Transverse colon (tissue), 4 donors: ENCODE data around the gene LRP10. TPM values are rescaled to one million over a fixed set of nuclear protein-coding genes. Genes with fewer than 3 reads are reported as not detected.
"Not testable (repeated sequence)": the region's sequence is repeated elsewhere in the genome, so short reads cannot be mapped to it uniquely, and the experiment has no call there.

Experiments
- DNase-seq: peaks from one replicate; pipeline ENCODE4 v3.0.0-alpha.2; 2019
- H3K27ac ChIP-seq, 4 donors: fragments of 200-600 bp; sonication (generic); 2 replicates each; pipeline ENCODE4 v1.5.1; 2016 to 2018; ENCODE audit warnings: inconsistent platforms in 4 of 4
- H3K27me3 ChIP-seq: fragments of 200-600 bp; sonication (generic); 2 replicates; pipeline ENCODE4 v1.5.1; 2017; ENCODE audit warnings: inconsistent platforms
- H3K36me3 ChIP-seq, 4 donors: fragments of 200-600 bp; sonication (generic); 2 replicates each; pipeline ENCODE4 v1.5.1; 2017 to 2019; ENCODE audit warnings: inconsistent platforms in 4 of 4
- H3K4me1 ChIP-seq, 4 donors: fragments of 200-600 bp; sonication (generic); 2 replicates each; pipeline ENCODE4 v1.5.1; 2017 to 2020; ENCODE audit warnings: inconsistent platforms in 4 of 4
- H3K4me3 ChIP-seq, 4 donors: fragments of 200-600 bp; sonication (generic); 1 replicate in 1 of 4; 2 replicates in 3 of 4; pipeline versions ENCODE4 v1.5.1 to v1.6.1; 2017 to 2019; ENCODE audit warnings: inconsistent platforms in 4 of 4
- H3K9me3 ChIP-seq, 2 donors: fragments of 200-600 bp; sonication (generic); 2 replicates each; pipeline ENCODE4 v1.5.1; 2017 to 2019; ENCODE audit warnings: inconsistent platforms in 2 of 2
- EP300 ChIP-seq: sonication (generic); formaldehyde crosslinking; IDR thresholded peaks from one replicate; pipeline ENCODE4 v1.6.1; 2017; ENCODE audit warnings: antibody characterized with exemption, low read depth
- POLR2A ChIP-seq: fragments of 450-650 bp; IDR thresholded peaks from one replicate; pipeline ENCODE4 v1.6.1; 2016; ENCODE audit warnings: antibody characterized with exemption, mild to moderate bottlenecking, moderate library complexity
- POLR2AphosphoS5 ChIP-seq, 3 donors: sonication (generic); formaldehyde crosslinking; IDR thresholded peaks; one replicate each; pipeline ENCODE4 v1.6.1; 2016; ENCODE audit warnings: antibody characterized with exemption in 3 of 3
- WGBS, 2 donors: methylation state at CpG; one replicate each; pipeline ENCODE4 v1.1.5; 2018; ENCODE audit warnings: low coverage in 1 of 2; 5-methylcytosine and 5-hydroxymethylcytosine counted together
- in situ Hi-C, 4 donors: fragments of 200-750 bp; cut with MboI; loops; one replicate each; pipeline versions ENCODE4 v1.15.0 to v1.15.1; 2017; ENCODE audit warnings: low sequenced_read_pairs in 3 of 4, low pct_ligation_motif_present in 1 of 4, low pct_unique_long_range_greater_than_20kb in 1 of 4
- intact Hi-C: fragments of 100-400 bp; cut with DNase I; formaldehyde crosslinking; loops from one replicate; pipeline ENCODE4 v1.15.1; 2023; ENCODE audit warnings: low total_unique reads
- total RNA-seq, 4 donors: library from RNA; depleted of rRNA; stranded (reverse); fragments of >200 nt; gene quantifications; one replicate each; pipeline ENCODE4 v1.1.0, GENCODE V29; 2016
- TF ChIP-seq, protein P1 (sequence below), 5 experiments: fragments of 200-600 bp in 3 of 5; fragments of 450-650 bp in 2 of 5; sonication (generic) in 3 of 5; IDR thresholded peaks; 1 replicate in 2 of 5; 2 replicates in 3 of 5; pipeline ENCODE4 v1.5.1; 2016 to 2017; ENCODE audit warnings: antibody characterized with exemption in 5 of 5, inconsistent platforms in 3 of 5, mild to moderate bottlenecking in 2 of 5, moderate library complexity in 1 of 5

The LRP10 gene
- total RNA-seq, 4 donors from 2014 or later: 88.8 to 232 (median 180) TPM

GRCh38 chr14:22852599-22852939 lies 19.0 kb upstream of the LRP10 start:
- H3K4me1 ChIP-seq: peaks cover 28 to 56% (median 42%) of the 10 kb centered on the region in 4 donors
- no peaks in the 10 kb centered on the region for H3K9me3 ChIP-seq
- H3K27ac ChIP-seq: peak overlapping the region; percentile 73 to 83 (median 76)
- intact Hi-C loops (loop anchor here (2.0 to 10.0 kb wide), 2 partner anchors 16 to 298 kb away; partner anchors contain the start of gene MMP14), in situ Hi-C loops (loop anchor here in 2 of 4 donors (25.0 kb wide), 1 partner anchor 290 kb away; no protein-coding TSS in a partner anchor)
- H3K27me3 ChIP-seq: no peaks in the 10 kb centered on the region
- WGBS, 2 donors: 45 to 56% methylated on average over 1 to 2 of the region's 2 CpGs
- H3K36me3 ChIP-seq: no peaks in the 10 kb centered on the region
- no peak for TF ChIP-seq POLR2A
- TF ChIP-seq EP300: no peak
- TF ChIP-seq POLR2AphosphoS5 (IDR thresholded peaks at IDR 0.05): no peak
- TF ChIP-seq, protein P1, sequence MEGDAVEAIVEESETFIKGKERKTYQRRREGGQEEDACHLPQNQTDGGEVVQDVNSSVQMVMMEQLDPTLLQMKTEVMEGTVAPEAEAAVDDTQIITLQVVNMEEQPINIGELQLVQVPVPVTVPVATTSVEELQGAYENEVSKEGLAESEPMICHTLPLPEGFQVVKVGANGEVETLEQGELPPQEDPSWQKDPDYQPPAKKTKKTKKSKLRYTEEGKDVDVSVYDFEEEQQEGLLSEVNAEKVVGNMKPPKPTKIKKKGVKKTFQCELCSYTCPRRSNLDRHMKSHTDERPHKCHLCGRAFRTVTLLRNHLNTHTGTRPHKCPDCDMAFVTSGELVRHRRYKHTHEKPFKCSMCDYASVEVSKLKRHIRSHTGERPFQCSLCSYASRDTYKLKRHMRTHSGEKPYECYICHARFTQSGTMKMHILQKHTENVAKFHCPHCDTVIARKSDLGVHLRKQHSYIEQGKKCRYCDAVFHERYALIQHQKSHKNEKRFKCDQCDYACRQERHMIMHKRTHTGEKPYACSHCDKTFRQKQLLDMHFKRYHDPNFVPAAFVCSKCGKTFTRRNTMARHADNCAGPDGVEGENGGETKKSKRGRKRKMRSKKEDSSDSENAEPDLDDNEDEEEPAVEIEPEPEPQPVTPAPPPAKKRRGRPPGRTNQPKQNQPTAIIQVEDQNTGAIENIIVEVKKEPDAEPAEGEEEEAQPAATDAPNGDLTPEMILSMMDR (IDR thresholded peaks at IDR 0.05): no peak
- no peak overlapping the region for H3K4me3 ChIP-seq
- no peak for DNase-seq

GRCh38 chr14:22852940-22853767 lies 18.4 kb upstream of the LRP10 start:
- peaks cover 22 to 50% (median 36%) of the 10 kb centered on the region in 4 donors for H3K4me1 ChIP-seq
- no peaks in the 10 kb centered on the region for H3K36me3 ChIP-seq
- TF ChIP-seq POLR2AphosphoS5 (IDR thresholded peaks at IDR 0.05) (peak in 1 of 3 donors; percentile 37), EP300 (no peak), POLR2A (no peak)
- TF ChIP-seq, protein P1 (IDR thresholded peaks at IDR 0.05): peak; percentile 86 to 100 (median 95)
- WGBS, 2 donors: 2% methylated on average over 20 of the region's 20 CpGs; no CpG with 5 or more reads in 1 of the 2 donors
- no peaks in the 10 kb centered on the region for H3K9me3 ChIP-seq
- intact Hi-C loops (loop anchor here (1.0 to 10.0 kb wide), 3 partner anchors 16 to 298 kb away; partner anchors contain the start of gene MMP14), in situ Hi-C loops (loop anchor here in 2 of 4 donors (25.0 kb wide), 1 partner anchor 291 kb away; no protein-coding TSS in a partner anchor)
- no peaks in the 10 kb centered on the region for H3K27me3 ChIP-seq
- peak overlapping the region; percentile 73 to 83 (median 76) for H3K27ac ChIP-seq
- DNase-seq: peak; percentile 96
- H3K4me3 ChIP-seq: peak overlapping the region in 3 of 4 donors; percentile 28 to 48 (median 32)

DNA sequence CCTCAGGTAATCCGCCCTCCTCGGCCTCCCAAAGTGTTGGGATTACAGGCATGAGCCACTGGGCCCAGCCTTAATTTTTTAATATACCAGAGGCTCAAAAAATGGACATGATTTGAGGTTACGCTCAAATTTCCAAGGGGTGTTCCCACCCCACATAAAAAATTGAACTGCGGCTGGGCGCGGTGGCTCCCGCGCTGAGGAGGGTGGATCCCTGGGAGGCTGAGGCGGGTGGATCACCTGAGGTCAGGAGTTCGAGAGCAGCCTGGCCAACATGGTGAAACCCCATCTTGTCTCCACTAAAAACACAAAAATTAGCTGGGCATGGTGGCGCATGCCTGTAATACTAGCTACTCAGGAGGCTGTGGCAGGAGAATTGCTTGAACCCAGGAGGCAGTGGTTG lies 17.2 kb upstream of the LRP10 start:
- H3K27me3 ChIP-seq, H3K4me3 ChIP-seq, H3K27ac ChIP-seq, H3K9me3 ChIP-seq, H3K36me3 ChIP-seq, DNase-seq: not testable (repeated sequence)
- 97% methylated on average over 11 of the region's 11 CpGs; no CpG with 5 or more reads in 1 of the 2 donors for WGBS, 2 donors
- H3K4me1 ChIP-seq: peaks cover 17 to 40% (median 27%) of the 10 kb centered on the region in 4 donors
- intact Hi-C loops: loop anchor here (10.0 kb wide), 1 partner anchor 299 kb away; no protein-coding TSS in a partner anchor
- in situ Hi-C loops: loop anchor here in 2 of 4 donors (25.0 kb wide), 1 partner anchor 292 kb away; no protein-coding TSS in a partner anchor

GRCh38 chr14:22854963-22855724 lies 16.4 kb upstream of the LRP10 start:
- intact Hi-C loops: loop anchor here (10.0 kb wide), 1 partner anchor 300 kb away; no protein-coding TSS in a partner anchor
- Histone ChIP-seq H3K9me3 (no peaks in the 10 kb centered on the region), H3K4me3 (no peak overlapping the region), H3K36me3 (no peaks in the 10 kb centered on the region), H3K27me3 (no peaks in the 10 kb centered on the region), H3K27ac (no peak overlapping the region), H3K4me1 (peaks cover 10 to 31% (median 20%) of the 10 kb centered on the region in 4 donors)
- TF ChIP-seq, protein P1 (IDR thresholded peaks at IDR 0.05): no peak
- no peak for TF ChIP-seq POLR2AphosphoS5 (IDR thresholded peaks at IDR 0.05)
- no peak for TF ChIP-seq EP300
- no peak for TF ChIP-seq POLR2A
- WGBS, 2 donors: 90 to 91% methylated on average over 3 to 8 of the region's 8 CpGs
- DNase-seq: no peak
- in situ Hi-C loops: loop anchor here in 2 of 4 donors (25.0 kb wide), 1 partner anchor 293 kb away; no protein-coding TSS in a partner anchor
